ENCODE data around the gene SRSF5.

- TF ChIP-seq PATZ1 (CRISPR knock-in tag; IDR thresholded peaks at IDR 0.05; ENCODE audit: borderline replicate concordance), result no peak
- no peak for TF ChIP-seq ZNF8 (CRISPR knock-in tag; IDR thresholded peaks at IDR 0.05)
- TF ChIP-seq ZFP30 (CRISPR knock-in tag; IDR thresholded peaks at IDR 0.05), result no peak
- no peak for TF ChIP-seq POU6F1 (CRISPR knock-in tag; IDR thresholded peaks at IDR 0.05; ENCODE audit: borderline replicate concordance, low read depth)
- no peak for TF ChIP-seq OSR1 (CRISPR knock-in tag; IDR thresholded peaks at IDR 0.05)
Measured at GRCh38 chr14:69789118-69789640, 22.2 kb downstream of the SRSF5 start.
